Ramos (cell line): ENCODE results near the gene TLR10.
"Not testable (repeated sequence)": the region's sequence is repeated elsewhere in the genome, so short reads cannot be mapped to it uniquely, and the experiment has no call there.

Experiments used
- in situ Hi-C: fragments of 300-500 bp; cut with MboI; formaldehyde crosslinking; loops from one replicate; pipeline ENCODE4 v1.14.3; 2022; ENCODE audit warnings: low sequenced_read_pairs; ENCODE audit not compliant: unreplicated experiment

Gene TLR10, protein sequence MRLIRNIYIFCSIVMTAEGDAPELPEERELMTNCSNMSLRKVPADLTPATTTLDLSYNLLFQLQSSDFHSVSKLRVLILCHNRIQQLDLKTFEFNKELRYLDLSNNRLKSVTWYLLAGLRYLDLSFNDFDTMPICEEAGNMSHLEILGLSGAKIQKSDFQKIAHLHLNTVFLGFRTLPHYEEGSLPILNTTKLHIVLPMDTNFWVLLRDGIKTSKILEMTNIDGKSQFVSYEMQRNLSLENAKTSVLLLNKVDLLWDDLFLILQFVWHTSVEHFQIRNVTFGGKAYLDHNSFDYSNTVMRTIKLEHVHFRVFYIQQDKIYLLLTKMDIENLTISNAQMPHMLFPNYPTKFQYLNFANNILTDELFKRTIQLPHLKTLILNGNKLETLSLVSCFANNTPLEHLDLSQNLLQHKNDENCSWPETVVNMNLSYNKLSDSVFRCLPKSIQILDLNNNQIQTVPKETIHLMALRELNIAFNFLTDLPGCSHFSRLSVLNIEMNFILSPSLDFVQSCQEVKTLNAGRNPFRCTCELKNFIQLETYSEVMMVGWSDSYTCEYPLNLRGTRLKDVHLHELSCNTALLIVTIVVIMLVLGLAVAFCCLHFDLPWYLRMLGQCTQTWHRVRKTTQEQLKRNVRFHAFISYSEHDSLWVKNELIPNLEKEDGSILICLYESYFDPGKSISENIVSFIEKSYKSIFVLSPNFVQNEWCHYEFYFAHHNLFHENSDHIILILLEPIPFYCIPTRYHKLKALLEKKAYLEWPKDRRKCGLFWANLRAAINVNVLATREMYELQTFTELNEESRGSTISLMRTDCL

DNA sequence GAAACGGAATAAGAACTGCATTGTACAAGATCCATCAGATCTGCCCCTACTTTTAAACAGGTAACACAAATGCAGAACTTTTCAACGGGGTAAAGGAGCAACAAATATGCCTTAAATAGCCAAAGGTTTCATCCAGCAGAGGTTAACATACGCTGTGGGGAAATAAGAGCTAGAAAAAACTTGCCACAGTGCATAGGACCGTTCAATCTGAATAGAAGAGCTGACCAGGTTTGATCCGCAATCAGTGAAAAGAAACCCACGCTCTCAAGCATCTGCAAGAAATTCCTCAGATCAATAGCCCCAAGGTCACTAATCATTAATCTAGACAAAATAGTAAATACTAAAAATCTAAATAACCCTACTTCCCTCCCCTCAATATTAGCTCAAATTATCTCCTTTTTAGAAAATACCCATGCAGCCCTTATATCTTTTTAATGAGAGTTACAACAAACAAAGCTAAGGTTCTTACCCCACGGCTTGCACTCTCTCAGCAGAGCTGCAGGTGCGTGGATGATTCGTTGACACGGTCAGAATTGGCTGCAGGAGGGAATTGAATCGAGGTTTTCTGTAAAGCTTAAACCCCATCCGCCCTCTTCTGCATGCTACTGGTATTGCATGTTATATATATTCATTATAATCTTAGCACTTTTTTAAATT lies at the start of gene TLR10:
TLR10 (minus strand) TSS at position 539 of the 657 bp plus-strand sequence. CDS start 7,400 bp downstream, outside the sequence.
- in situ Hi-C loops: no loop called here

DNA sequence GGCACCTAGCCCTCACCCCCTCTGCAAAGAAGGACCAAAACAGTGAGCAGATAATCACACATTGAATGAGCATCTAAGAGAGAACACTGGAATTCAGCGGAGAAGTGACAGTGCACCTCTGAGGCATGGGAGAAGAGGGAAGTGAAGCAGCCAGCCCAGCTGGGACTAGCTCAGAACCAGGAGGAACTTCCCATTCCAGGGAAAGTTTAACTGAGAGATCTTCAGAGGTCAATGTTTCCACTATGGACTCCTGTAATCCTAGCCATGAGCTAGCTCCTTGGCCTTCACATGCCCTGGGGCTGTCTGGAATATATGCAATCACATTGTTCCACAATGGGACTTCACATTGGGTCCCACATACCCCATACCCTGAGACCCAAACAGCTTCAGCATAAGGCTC lies 49.4 kb upstream of the TLR10 start:
- in situ Hi-C loops: loop anchor here (25.0 kb wide), 1 partner anchor 645 kb away; no protein-coding TSS in a partner anchor

DNA sequence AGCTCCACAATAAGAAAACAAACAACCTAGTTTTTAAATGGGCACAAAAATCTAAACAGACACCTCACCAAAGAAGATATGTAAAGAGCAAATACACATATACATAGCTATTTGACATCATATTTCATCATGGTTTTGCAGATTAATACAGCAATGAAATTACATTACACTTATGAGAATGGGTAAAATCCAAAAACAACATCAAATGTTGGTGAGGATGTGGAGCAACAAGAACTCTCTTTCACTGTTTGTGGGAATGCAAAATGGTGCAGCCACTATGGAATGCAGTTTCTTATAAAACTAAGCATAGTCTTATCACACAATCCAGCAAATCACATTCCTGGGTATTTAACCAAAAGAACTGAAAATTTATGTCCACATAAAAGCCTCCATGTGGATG lies 48.9 kb upstream of the TLR10 start:
- in situ Hi-C loops: loop anchor here (25.0 kb wide), 1 partner anchor 644 kb away; no protein-coding TSS in a partner anchor

- in situ Hi-C loops: loop anchor here (25.0 kb wide), 1 partner anchor 642 kb away; no protein-coding TSS in a partner anchor
Measured at GRCh38 chr4:38829237-38829636, 46.4 kb upstream of the TLR10 start.

GRCh38 chr4:38823766-38824165 lies 41.0 kb upstream of the TLR10 start:
- in situ Hi-C loops: no loop called here

GRCh38 chr4:38822748-38823303 lies 40.0 kb upstream of the TLR10 start:
- in situ Hi-C loops: no loop called here

DNA sequence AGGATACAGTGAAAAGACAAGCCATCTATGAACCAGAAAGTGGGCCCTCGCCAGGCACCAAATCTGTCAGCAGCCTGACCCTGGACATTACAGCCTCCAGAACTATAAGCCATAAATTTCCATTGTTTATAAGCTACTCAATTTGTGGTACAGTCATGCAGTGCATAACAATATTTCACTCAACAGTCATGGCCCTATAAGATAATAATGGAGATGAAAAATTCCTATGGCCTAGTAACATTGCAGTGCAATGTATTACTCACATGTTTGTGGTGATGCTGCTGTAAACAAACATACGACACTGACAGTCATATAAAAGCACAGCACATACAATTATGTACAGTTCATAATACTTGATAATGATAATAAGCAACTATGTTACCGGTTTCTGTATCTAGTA lies 38.9 kb upstream of the TLR10 start:
- in situ Hi-C loops: no loop called here

DNA sequence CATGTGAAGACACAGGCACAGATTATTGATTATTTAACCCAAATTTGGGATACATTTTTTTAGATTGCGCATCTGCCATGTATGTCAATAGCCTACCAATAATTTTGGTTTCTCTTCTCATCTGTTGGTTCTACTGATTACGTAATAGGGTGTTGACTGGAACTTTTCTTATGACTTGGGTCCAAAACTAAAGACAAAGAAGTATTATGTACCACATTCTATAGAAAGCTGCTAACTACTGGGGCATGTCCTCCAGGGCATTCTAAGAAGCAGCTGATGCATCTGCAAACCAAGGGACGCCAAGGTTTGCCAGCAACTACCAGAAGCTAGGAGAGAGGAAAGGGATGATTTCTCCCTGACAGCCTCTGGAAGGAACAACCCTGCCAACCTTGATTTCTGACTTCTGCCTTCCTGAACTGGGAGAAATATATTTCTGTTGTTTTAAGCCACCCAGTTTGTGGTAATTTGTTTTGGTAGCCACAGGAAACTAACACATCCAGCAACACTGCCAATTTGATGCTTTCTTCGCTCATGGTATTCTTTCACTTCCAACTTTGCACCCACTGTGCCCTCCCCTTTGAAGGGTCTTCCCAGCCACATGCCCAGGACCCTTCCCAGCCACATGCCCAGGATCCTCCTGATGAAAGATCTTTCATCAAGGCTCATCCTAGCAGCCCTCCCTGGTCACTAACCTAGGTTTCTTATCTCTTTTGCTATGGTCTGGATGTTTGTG lies 37.7 kb upstream of the TLR10 start:
- in situ Hi-C loops: no loop called here

DNA sequence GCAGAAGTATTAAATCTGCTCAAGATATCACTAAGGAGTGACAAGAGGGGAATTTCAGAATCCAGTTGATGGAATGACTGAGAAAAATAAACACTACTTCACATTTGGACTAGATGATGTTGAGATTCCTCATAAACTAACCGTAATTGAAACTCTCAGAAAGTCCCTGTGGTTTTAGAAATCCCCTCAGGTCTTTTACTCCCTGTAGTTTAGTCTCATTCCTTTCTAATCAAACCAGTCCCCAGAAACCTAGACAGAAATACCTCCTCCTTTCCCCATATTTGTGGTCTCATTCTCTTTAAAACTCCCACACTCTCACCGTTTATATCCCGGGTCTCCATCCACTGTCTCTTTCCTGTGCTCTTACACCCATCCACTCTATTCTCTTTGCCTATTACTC lies 36.8 kb upstream of the TLR10 start:
- in situ Hi-C loops: no loop called here

DNA sequence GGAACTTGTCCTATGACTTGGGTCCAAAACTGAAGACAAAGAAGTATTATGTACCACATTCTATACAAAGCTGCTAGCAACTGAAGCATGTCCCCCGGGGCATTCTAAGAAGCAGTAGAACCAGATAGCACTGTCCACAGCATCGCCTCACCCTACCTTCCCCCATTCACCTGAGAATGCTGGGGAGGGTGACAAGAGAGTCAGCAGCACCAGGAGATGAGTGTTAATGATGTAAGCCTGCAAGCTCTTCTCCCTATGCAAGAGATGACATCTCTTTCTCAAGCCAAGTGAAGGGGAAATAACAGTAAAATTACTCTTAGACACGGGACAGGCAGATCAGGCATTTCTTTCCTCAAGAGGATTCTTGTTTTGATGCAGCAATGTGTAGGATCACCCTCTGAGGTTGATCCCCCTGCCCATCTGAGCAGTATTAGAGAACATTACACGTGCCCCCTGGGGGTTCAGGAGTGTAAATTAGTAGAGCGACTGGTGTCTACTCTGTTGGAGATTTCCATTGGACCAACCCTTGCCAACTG lies 35.7 kb upstream of the TLR10 start:
- in situ Hi-C loops: no loop called here

GRCh38 chr4:38815885-38816782 lies 33.3 kb upstream of the TLR10 start:
- in situ Hi-C loops: no loop called here

- in situ Hi-C loops: no loop called here
Measured at GRCh38 chr4:38814386-38814785, 31.6 kb upstream of the TLR10 start.

- in situ Hi-C loops: no loop called here
Measured at GRCh38 chr4:38811297-38811696, 28.5 kb upstream of the TLR10 start.

DNA sequence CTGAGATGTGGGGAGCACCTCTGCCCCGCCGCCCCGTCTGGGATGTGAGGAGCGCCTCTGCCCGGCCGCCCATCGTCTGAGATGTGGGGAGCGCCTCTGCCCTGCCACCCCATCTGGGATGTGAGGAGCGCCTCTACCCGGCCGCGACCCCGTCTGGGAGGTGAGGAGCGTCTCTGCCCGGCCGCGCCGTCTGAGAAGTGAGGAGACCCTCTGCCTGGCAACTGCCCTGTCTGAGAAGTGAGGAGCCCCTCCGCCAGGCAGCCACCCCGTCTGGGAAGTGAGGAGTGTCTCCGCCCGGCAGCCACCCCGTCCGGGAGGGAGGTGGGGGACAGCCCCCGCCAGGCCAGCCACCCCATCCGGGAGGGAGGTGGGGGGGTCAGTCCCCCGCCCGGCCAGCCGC lies 24.7 kb upstream of the TLR10 start:
- in situ Hi-C loops: not testable (repeated sequence)

- in situ Hi-C loops: not testable (repeated sequence)
Measured at GRCh38 chr4:38806251-38806650, 23.5 kb upstream of the TLR10 start.

DNA sequence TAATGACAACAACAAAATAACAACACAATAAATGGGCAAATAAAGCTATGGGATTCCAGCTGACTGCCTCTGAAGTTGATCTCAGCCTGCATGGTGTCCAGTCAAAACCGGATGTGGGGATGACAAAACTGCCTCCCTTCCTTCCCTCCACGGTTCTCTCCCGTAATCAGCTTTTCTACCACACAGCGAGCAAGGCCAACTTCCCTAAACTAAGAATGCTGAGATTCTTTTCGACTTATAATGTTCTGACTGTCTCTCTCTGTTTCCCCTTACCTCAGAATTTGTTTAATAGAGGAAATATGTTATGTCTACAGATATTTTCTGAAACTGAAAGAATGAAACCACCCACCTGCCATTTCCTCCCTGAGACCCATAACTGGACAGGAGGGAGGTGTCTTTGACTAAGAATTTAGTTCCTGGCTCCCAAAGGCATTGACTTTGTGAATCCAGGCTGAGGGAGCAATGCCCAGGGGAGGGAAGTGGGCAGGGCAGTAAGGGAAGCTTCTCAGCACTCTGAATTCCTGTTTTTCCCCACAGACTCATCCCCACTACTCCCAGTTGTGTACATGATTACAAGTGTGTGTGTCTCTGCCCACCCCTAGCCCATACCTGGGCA lies 22.8 kb upstream of the TLR10 start:
- in situ Hi-C loops: no loop called here

- in situ Hi-C loops: no loop called here
Measured at GRCh38 chr4:38804654-38805295, 22.0 kb upstream of the TLR10 start, which contains the start of gene TLR1. Gene TLR1 (minus strand): TSS chr4:38804791. CDS start chr4:38798831, 5,960 bp downstream.
